ENCODE measurements around the gene DRICH1. TPM values are rescaled to one million over a fixed set of nuclear protein-coding genes. Genes with fewer than 3 reads are reported as not detected.
"Not testable (repeated sequence)": the region's sequence is repeated elsewhere in the genome, so short reads cannot be mapped to it uniquely, and the experiment has no call there.

DRICH1 gene
- total RNA-seq, 2 experiments from 2014 or later: 0.23 TPM; not detected in 1

- CTCF ChIA-PET: interaction anchor here (1.3 to 5.4 kb wide), 3 partner anchors 9 to 271 kb away, joined by 3 to 25 read pairs (median 4); no protein-coding TSS in a partner anchor
- Mint-ChIP-seq H3K36me3 (no peaks in the 10 kb centered on the region), H3K4me3 (no peak overlapping the region), H3K27ac (no peak overlapping the region), H3K27me3 (peaks cover 33% of the 10 kb centered on the region), H3K9me3 (ENCODE audit: low read depth) (no peaks in the 10 kb centered on the region), H3K4me1 (peaks cover 35% of the 10 kb centered on the region)
- no peak for ATAC-seq
- no peak for DNase-seq
Observed at GRCh38 chr22:23578306-23578705, 53.8 kb downstream of the DRICH1 start.

- Mint-ChIP-seq H3K9me3 (ENCODE audit: low read depth) (no peaks in the 10 kb centered on the region), H3K4me3 (no peak overlapping the region), H3K36me3 (no peaks in the 10 kb centered on the region), H3K27me3 (peaks cover 30% of the 10 kb centered on the region), H3K4me1 (peaks cover 25% of the 10 kb centered on the region), H3K27ac (no peak overlapping the region)
- no peak for DNase-seq
- no peak for ATAC-seq
- CTCF ChIA-PET: interaction anchor here (0.7 to 1.5 kb wide), 3 partner anchors 11 to 306 kb away, joined by 3 to 4 read pairs (median 4); no protein-coding TSS in a partner anchor
Observed at GRCh38 chr22:23576681-23577080, 55.4 kb downstream of the DRICH1 start.

- Mint-ChIP-seq H3K4me3 (no peak overlapping the region), H3K9me3 (ENCODE audit: low read depth) (no peaks in the 10 kb centered on the region), H3K27ac (no peak overlapping the region), H3K36me3 (no peaks in the 10 kb centered on the region), H3K4me1 (peaks cover 14% of the 10 kb centered on the region), H3K27me3 (peaks cover 30% of the 10 kb centered on the region)
- CTCF ChIA-PET: no interaction called here
- DNase-seq (no peak), ATAC-seq (no peak)
Observed at GRCh38 chr22:23575601-23576000, 56.5 kb downstream of the DRICH1 start.

GRCh38 chr22:23574877-23575276 lies 57.2 kb downstream of the DRICH1 start:
- H3K27me3 Mint-ChIP-seq: peaks cover 30% of the 10 kb centered on the region
- no peak overlapping the region for H3K4me3 Mint-ChIP-seq
- no peak for ATAC-seq
- no peak overlapping the region for H3K27ac Mint-ChIP-seq
- no peaks in the 10 kb centered on the region for H3K9me3 Mint-ChIP-seq (ENCODE audit: low read depth)
- CTCF ChIA-PET: no interaction called here
- DNase-seq: no peak
- H3K36me3 Mint-ChIP-seq: no peaks in the 10 kb centered on the region
- peaks cover 9% of the 10 kb centered on the region for H3K4me1 Mint-ChIP-seq

GRCh38 chr22:23574371-23574811 lies 57.7 kb downstream of the DRICH1 start:
- no peak for DNase-seq
- Mint-ChIP-seq H3K4me3 (no peak overlapping the region), H3K27me3 (peaks cover 32% of the 10 kb centered on the region), H3K4me1 (peaks cover 8% of the 10 kb centered on the region), H3K36me3 (no peaks in the 10 kb centered on the region), H3K9me3 (ENCODE audit: low read depth) (no peaks in the 10 kb centered on the region), H3K27ac (no peak overlapping the region)
- no peak for ATAC-seq
- CTCF ChIA-PET: no interaction called here

- peaks cover 29% of the 10 kb centered on the region for H3K27me3 Mint-ChIP-seq
- H3K4me1 Mint-ChIP-seq; CTCF ChIA-PET; H3K4me3 Mint-ChIP-seq; H3K27ac Mint-ChIP-seq; ATAC-seq; DNase-seq; H3K36me3 Mint-ChIP-seq; H3K9me3 Mint-ChIP-seq (ENCODE audit: low read depth): not testable (repeated sequence)
Observed at GRCh38 chr22:23573701-23574235, 58.4 kb downstream of the DRICH1 start.

- H3K27ac Mint-ChIP-seq; H3K9me3 Mint-ChIP-seq (ENCODE audit: low read depth); H3K4me3 Mint-ChIP-seq; DNase-seq; ATAC-seq; H3K36me3 Mint-ChIP-seq; H3K4me1 Mint-ChIP-seq; CTCF ChIA-PET: not testable (repeated sequence)
- H3K27me3 Mint-ChIP-seq: peaks cover 27% of the 10 kb centered on the region
Observed at GRCh38 chr22:23573106-23573505, 59.0 kb downstream of the DRICH1 start.

GRCh38 chr22:23571486-23571885 lies 60.6 kb downstream of the DRICH1 start:
- no peak for ATAC-seq
- CTCF ChIA-PET: no interaction called here
- no peak overlapping the region for H3K4me3 Mint-ChIP-seq
- no peaks in the 10 kb centered on the region for H3K4me1 Mint-ChIP-seq
- DNase-seq: no peak
- no peaks in the 10 kb centered on the region for H3K36me3 Mint-ChIP-seq
- H3K27me3 Mint-ChIP-seq: peaks cover 30% of the 10 kb centered on the region
- H3K9me3 Mint-ChIP-seq (ENCODE audit: low read depth): no peaks in the 10 kb centered on the region
- H3K27ac Mint-ChIP-seq: no peak overlapping the region

GRCh38 chr22:23570681-23571080 lies 61.4 kb downstream of the DRICH1 start:
- DNase-seq (no peak), ATAC-seq (no peak)
- Mint-ChIP-seq H3K4me3 (no peak overlapping the region), H3K36me3 (no peaks in the 10 kb centered on the region), H3K27ac (no peak overlapping the region), H3K27me3 (peaks cover 26% of the 10 kb centered on the region), H3K4me1 (peaks cover 2% of the 10 kb centered on the region), H3K9me3 (ENCODE audit: low read depth) (no peaks in the 10 kb centered on the region)
- CTCF ChIA-PET: interaction anchor here (1.7 kb wide), 1 partner anchor 13 kb away, joined by 4 read pairs; no protein-coding TSS in a partner anchor

GRCh38 chr22:23569716-23570115 lies 62.4 kb downstream of the DRICH1 start:
- H3K4me1 Mint-ChIP-seq: peaks cover 6% of the 10 kb centered on the region
- DNase-seq (no peak), ATAC-seq (no peak)
- CTCF ChIA-PET: interaction anchor here (1.7 kb wide), 1 partner anchor 14 kb away, joined by 4 read pairs; no protein-coding TSS in a partner anchor
- H3K9me3 Mint-ChIP-seq (ENCODE audit: low read depth): no peaks in the 10 kb centered on the region
- peaks cover 30% of the 10 kb centered on the region for H3K27me3 Mint-ChIP-seq
- no peaks in the 10 kb centered on the region for H3K36me3 Mint-ChIP-seq
- no peak overlapping the region for H3K4me3 Mint-ChIP-seq
- H3K27ac Mint-ChIP-seq: no peak overlapping the region

- DNase-seq (no peak), ATAC-seq (no peak)
- no peaks in the 10 kb centered on the region for H3K36me3 Mint-ChIP-seq
- H3K27me3 Mint-ChIP-seq: peaks cover 34% of the 10 kb centered on the region
- H3K4me1 Mint-ChIP-seq: peaks cover 6% of the 10 kb centered on the region
- no peaks in the 10 kb centered on the region for H3K9me3 Mint-ChIP-seq (ENCODE audit: low read depth)
- no peak overlapping the region for H3K27ac Mint-ChIP-seq
- CTCF ChIA-PET: interaction anchor here (1.7 kb wide), 1 partner anchor 14 kb away, joined by 4 read pairs; no protein-coding TSS in a partner anchor
- no peak overlapping the region for H3K4me3 Mint-ChIP-seq
Observed at GRCh38 chr22:23569291-23569690, 62.8 kb downstream of the DRICH1 start.

- Mint-ChIP-seq H3K27me3 (peaks cover 46% of the 10 kb centered on the region), H3K4me3 (no peak overlapping the region), H3K27ac (no peak overlapping the region), H3K9me3 (ENCODE audit: low read depth) (no peaks in the 10 kb centered on the region), H3K4me1 (peaks cover 6% of the 10 kb centered on the region), H3K36me3 (no peaks in the 10 kb centered on the region)
- CTCF ChIA-PET: no interaction called here
- no peak for ATAC-seq
- no peak for DNase-seq
Observed at GRCh38 chr22:23566705-23567475, 65.2 kb downstream of the DRICH1 start.

- CTCF ChIA-PET: no interaction called here
- DNase-seq (no peak), ATAC-seq (peak; percentile 27)
- no peaks in the 10 kb centered on the region for H3K9me3 Mint-ChIP-seq (ENCODE audit: low read depth)
- no peaks in the 10 kb centered on the region for H3K36me3 Mint-ChIP-seq
- H3K4me1 Mint-ChIP-seq: peaks cover 6% of the 10 kb centered on the region
- H3K27me3 Mint-ChIP-seq: peaks cover 46% of the 10 kb centered on the region
- peak overlapping the region; percentile 37 for H3K4me3 Mint-ChIP-seq
- no peak overlapping the region for H3K27ac Mint-ChIP-seq
Observed at GRCh38 chr22:23565915-23566704, 66.0 kb downstream of the DRICH1 start.
